Measurements from ENCODE around the gene BABAM1. TPM values are rescaled to one million over a fixed set of nuclear protein-coding genes. Genes with fewer than 3 reads are reported as not detected.

Gene BABAM1
- total and polyA plus RNA-seq, 9 of the 15 experiments (the other 6 are each of a cell fraction or from before 2014, with no cell fraction given): 14.7 to 160 (median 113) TPM

GRCh38 chr19:17292301-17293074, 25.2 kb downstream of the BABAM1 start:
- intact Hi-C loops (cut with micrococcal nuclease) (loop anchor here (2.0 to 5.0 kb wide), 3 partner anchors 42 to 395 kb away; partner anchors contain the start of gene ANO8), in situ Hi-C loops (cut with MboI) (loop anchor here (5.0 kb wide), 1 partner anchor 95 kb away; no protein-coding TSS in a partner anchor)
- peak; percentile 89 for FAIRE-seq
- peak overlapping the region; percentile 94 for H2AFZ ChIP-seq (ENCODE audit: low read depth, low read length)
- peaks cover 12 to 45% of the 10 kb centered on the region in 2 experiments; a peak in 4 of 5 replicates for H3K4me1 ChIP-seq (replicated peaks in 1 of 2; ENCODE audit: control insufficient read depth in 2 of 2, insufficient read depth in 2 of 2, low read length in 2 of 2)
- peaks cover 7% of the 10 kb centered on the region for H3K9me1 ChIP-seq (ENCODE audit: control insufficient read depth, insufficient read depth, low read length)
- TSS peak; percentile 63 for BruUV-seq (replicated peaks)
- H4K20me1 ChIP-seq (replicated peaks; ENCODE audit: control insufficient read depth, insufficient read depth, low read length): no peaks in the 10 kb centered on the region
- ChIA-PET CTCF (ENCODE audit: low intra/inter-chr PET ratio) (interaction anchor here (0.7 to 1.4 kb wide), 5 partner anchors 11 to 157 kb away, joined by 3 to 7 read pairs (median 4); partner anchors contain the start of gene ABHD8), POLR2A (interaction anchor here (0.6 to 1.0 kb wide), 4 partner anchors 9 to 162 kb away, joined by 3 to 6 read pairs (median 6); partner anchors contain the start of genes ABHD8 and USE1)
- no peaks in the 10 kb centered on the region for H3K9me3 ChIP-seq (replicated peaks; ENCODE audit: control insufficient read depth, insufficient read depth, low read depth, low read length)
- peaks cover 10% of the 10 kb centered on the region; the same call in 2 of the 3 replicates for H3K36me3 ChIP-seq (ENCODE audit: control insufficient read depth, insufficient read depth, low read length)
- H3K27ac ChIP-seq (ENCODE audit: extremely low read depth, low read depth, low read length): peak overlapping the region; percentile 70
- peak overlapping the region; percentile 65 to 88 for H3K9ac ChIP-seq (ENCODE audit: insufficient read depth in 1 of 2, low read depth in 2 of 2, low read length in 2 of 2)
- peak overlapping the region; percentile 62 for H3K4me3 ChIP-seq
- peak; percentile 93 to 96 (median 96) for DNase-seq (ENCODE audit: extremely low read depth in 1 of 4, low spot score in 3 of 4)
- ATAC-seq: peak; percentile 91
- no peaks in the 10 kb centered on the region for H3K27me3 ChIP-seq (ENCODE audit: control insufficient read depth in 2 of 2, insufficient read depth in 2 of 2, low read length in 2 of 2)
- peaks cover 12% of the 10 kb centered on the region for H3K79me2 ChIP-seq (ENCODE audit: control insufficient read depth, insufficient read depth, low read length)
- WGBS (ENCODE audit: insufficient coverage, low coverage, missing lambda C conversion rate): under 1% methylated on average over 26 of the region's 46 CpGs
- H3K4me2 ChIP-seq (ENCODE audit: insufficient read depth, low read length): peak overlapping the region; percentile 92
- TF ChIP-seq SIN3B (IDR thresholded peaks at IDR 0.05; ENCODE audit: low read depth): no peak
- TF ChIP-seq STAG1 (CRISPR knock-in tag; IDR thresholded peaks at IDR 0.05; ENCODE audit: borderline replicate concordance): peak; percentile 76; the same call in 1 of the 2 replicates
- peak; percentile 32; the same call in 1 of the 2 replicates for TF ChIP-seq ARID4B (CRISPR knock-in tag; IDR thresholded peaks at IDR 0.05)
- TF ChIP-seq SMARCA5 (IDR thresholded peaks at IDR 0.05): peak; percentile 92; the same call in 1 of the 2 replicates
- no peak for TF ChIP-seq ZEB2 (IDR thresholded peaks at IDR 0.05)
- no peak for TF ChIP-seq ZNF668 (CRISPR knock-in tag; IDR thresholded peaks at IDR 0.05)
- peak; percentile 81; the same call in 1 of the 2 replicates for TF ChIP-seq ATF6 (CRISPR knock-in tag; IDR thresholded peaks at IDR 0.05)
- peak; percentile 24 for TF ChIP-seq CHD4 (IDR thresholded peaks at IDR 0.05; ENCODE audit: insufficient read depth, insufficient replicate concordance, low read depth, low read length, poor library complexity, severe bottlenecking)
- TF ChIP-seq ATF7 (IDR thresholded peaks at IDR 0.05): peak; percentile 57; the same call in 1 of the 2 replicates
- TF ChIP-seq HDAC2 (IDR thresholded peaks at IDR 0.05): peak; percentile 74; the same call in 1 of the 2 replicates
- TF ChIP-seq ZBTB9 (CRISPR knock-in tag; IDR thresholded peaks at IDR 0.05): no peak

Measured in K562 (cell line).